Neural cell (in vitro differentiated cells): ENCODE results near the gene MAIP1. TPM values are rescaled to one million over a fixed set of nuclear protein-coding genes. Genes with fewer than 3 reads are reported as not detected.

Experiments
- H2AFZ ChIP-seq: fragments of 200-600, 300-800 bp; sonication (generic), shearing (Covaris generic); 2 replicates; pipeline ENCODE4 v1.6.0; 2014; ENCODE audit warnings: low read depth, mild to moderate bottlenecking, antibody characterized with exemption, low read length, moderate library complexity
- H3F3A ChIP-seq: fragments of 200-600 bp; shearing (Covaris generic); 2 replicates; pipeline ENCODE4 v1.6.1; 2016; ENCODE audit warnings: mild to moderate bottlenecking, moderate library complexity, mixed read lengths, antibody characterized with exemption, low read length; ENCODE audit not compliant: insufficient read depth, poor library complexity, severe bottlenecking
- H3K27ac ChIP-seq: fragments of 200-600, 300-800 bp; sonication (generic), shearing (Covaris generic); 2 replicates; pipeline ENCODE4 v1.5.1; 2014; ENCODE audit warnings: mild to moderate bottlenecking, low read length, moderate library complexity
- H3K27me3 ChIP-seq: fragments of 300-800, 200-600 bp; sonication (generic), shearing (Covaris generic); 2 replicates; pipeline ENCODE4 v1.6.0; 2014; ENCODE audit warnings: mild to moderate bottlenecking, low read depth, low read length, moderate library complexity; ENCODE audit not compliant: insufficient read depth
- H3K36me3 ChIP-seq: fragments of 300-800, 200-600 bp; sonication (generic), shearing (Covaris generic); 2 replicates; pipeline ENCODE4 v1.5.1; 2014; ENCODE audit warnings: mild to moderate bottlenecking, antibody characterized with exemption, low read length, moderate library complexity; ENCODE audit not compliant: insufficient read depth
- H3K4me2 ChIP-seq: fragments of 300-800, 200-600 bp; sonication (generic), shearing (Covaris generic); 2 replicates; pipeline ENCODE4 v1.6.0; 2014; ENCODE audit warnings: mild to moderate bottlenecking, low read length
- H3K4me3 ChIP-seq: fragments of 300-800, 200-600 bp; sonication (generic), shearing (Covaris generic); 2 replicates; pipeline ENCODE4 v1.5.1; 2014; ENCODE audit warnings: mild to moderate bottlenecking, low read length, moderate library complexity
- H3K79me2 ChIP-seq: fragments of 200-600 bp; shearing (Covaris generic); replicated peaks from 2 replicates; pipeline ENCODE4 v1.6.0; 2014; ENCODE audit warnings: mild to moderate bottlenecking, low read length, moderate library complexity; ENCODE audit not compliant: insufficient read depth
- H3K9ac ChIP-seq: fragments of 300-800, 200-600 bp; sonication (generic), shearing (Covaris generic); 2 replicates; pipeline ENCODE4 v1.6.1; 2016; ENCODE audit warnings: mild to moderate bottlenecking, low read length, mixed read lengths
- H3K9me2 ChIP-seq: fragments of 200-600 bp; shearing (Covaris generic); 2 replicates; pipeline ENCODE4 v1.6.1; 2016; ENCODE audit warnings: mild to moderate bottlenecking, low read length, mixed read lengths; ENCODE audit not compliant: insufficient read depth
- H3K9me3 ChIP-seq: fragments of 200-600, 300-800 bp; sonication (generic), shearing (Covaris generic); 2 replicates; pipeline ENCODE4 v1.6.1; 2016; ENCODE audit warnings: mild to moderate bottlenecking, mixed run types, low read length, moderate library complexity, mixed read lengths
- H4K20me1 ChIP-seq: fragments of 200-600 bp; shearing (Covaris generic); 2 replicates; pipeline ENCODE4 v1.6.1; 2016; ENCODE audit warnings: mild to moderate bottlenecking, mixed run types; ENCODE audit not compliant: insufficient read depth
- EP300 ChIP-seq: fragments of 450-650 bp; conservative IDR thresholded peaks from 2 replicates; pipeline ENCODE4 v1.6.1; 2014; ENCODE audit warnings: antibody characterized with exemption, mild to moderate bottlenecking, moderate library complexity; ENCODE audit not compliant: poor library complexity, severe bottlenecking
- EZH2 ChIP-seq: fragments of 200-600, 300-800 bp; shearing (Covaris generic), sonication (generic); IDR thresholded peaks from 2 replicates; pipeline ENCODE4 v1.6.1; 2014; ENCODE audit warnings: antibody characterized with exemption, low read length, borderline replicate concordance, mild to moderate bottlenecking; ENCODE audit not compliant: insufficient read depth, poor library complexity, severe bottlenecking
- MXI1 ChIP-seq: fragments of 450-650 bp; conservative IDR thresholded peaks from 2 replicates; pipeline ENCODE4 v1.6.1; 2014; ENCODE audit warnings: antibody characterized with exemption, mild to moderate bottlenecking; ENCODE audit not compliant: poor library complexity, severe bottlenecking
- POLR2AphosphoS5 ChIP-seq: IDR thresholded peaks from 2 replicates; pipeline ENCODE4 v1.6.1; 2012
- RAD21 ChIP-seq: fragments of 450-650 bp; conservative IDR thresholded peaks from 2 replicates; pipeline ENCODE4 v1.6.1; 2014; ENCODE audit warnings: antibody characterized with exemption, mild to moderate bottlenecking, moderate library complexity
- SMC3 ChIP-seq: fragments of 450-650 bp; conservative IDR thresholded peaks from 2 replicates; pipeline ENCODE4 v1.6.1; 2014; ENCODE audit warnings: antibody characterized with exemption, mild to moderate bottlenecking, moderate library complexity; ENCODE audit not compliant: poor library complexity
- TAF1 ChIP-seq: IDR thresholded peaks from 2 replicates; pipeline ENCODE4 v1.6.1; 2012; ENCODE audit warnings: low read depth
- polyA plus RNA-seq: library from polyadenylated mRNA; depleted of rRNA; stranded (reverse); fragments of >200 nt; gene quantifications from 2 replicates; pipeline ENCODE4 v1.2.3, GENCODE V29; 2014
- TF ChIP-seq, protein P1 (sequence below): fragments of 450-650 bp; IDR thresholded peaks from 2 replicates; pipeline ENCODE4 v1.5.1; 2014; ENCODE audit warnings: antibody characterized with exemption, mild to moderate bottlenecking, moderate library complexity; ENCODE audit not compliant: poor library complexity, severe bottlenecking
- TF ChIP-seq, protein P2 (sequence below): IDR thresholded peaks from 2 replicates; pipeline ENCODE4 v1.6.1; 2012; ENCODE audit warnings: borderline replicate concordance

Gene MAIP1
- polyA plus RNA-seq, 1 donor from 2014 or later = 24.1 TPM

DNA sequence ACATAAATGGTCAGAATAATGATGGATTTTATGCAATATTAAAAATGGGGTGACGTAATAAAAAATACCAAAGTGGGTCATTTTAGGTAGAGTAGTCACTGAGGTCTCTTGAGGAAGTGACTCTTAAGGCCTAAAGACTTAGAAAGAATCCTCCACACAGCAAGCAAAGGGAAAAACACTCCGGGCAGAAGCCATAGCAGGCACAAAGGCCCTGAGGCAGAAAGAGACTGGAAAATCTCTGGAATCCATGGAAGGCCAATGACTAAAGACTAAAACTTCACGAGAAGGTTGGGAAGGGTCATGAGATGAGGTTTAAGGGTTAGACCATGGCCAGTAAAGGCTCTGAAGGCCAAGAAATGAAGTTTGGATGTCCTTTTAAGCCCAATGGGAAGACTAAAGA is 36.9 kb downstream of the MAIP1 start:
- Histone ChIP-seq H3K9ac (no peak overlapping the region), H3K79me2 (no peaks in the 10 kb centered on the region), H2AFZ (no peak overlapping the region), H3K4me2 (no peak overlapping the region), H3F3A (no peaks in the 10 kb centered on the region), H3K36me3 (no peaks in the 10 kb centered on the region), H3K4me3 (no peak overlapping the region), H3K27me3 (no peaks in the 10 kb centered on the region), H4K20me1 (no peaks in the 10 kb centered on the region), H3K9me2 (no peaks in the 10 kb centered on the region), H3K9me3 (no peaks in the 10 kb centered on the region), H3K27ac (no peak overlapping the region)
- no peak for TF ChIP-seq SMC3
- TF ChIP-seq EZH2 = no peak
- TF ChIP-seq MXI1 = no peak
- TF ChIP-seq RAD21 = no peak
- no peak for TF ChIP-seq POLR2AphosphoS5
- TF ChIP-seq TAF1 = no peak
- TF ChIP-seq, protein P1, sequence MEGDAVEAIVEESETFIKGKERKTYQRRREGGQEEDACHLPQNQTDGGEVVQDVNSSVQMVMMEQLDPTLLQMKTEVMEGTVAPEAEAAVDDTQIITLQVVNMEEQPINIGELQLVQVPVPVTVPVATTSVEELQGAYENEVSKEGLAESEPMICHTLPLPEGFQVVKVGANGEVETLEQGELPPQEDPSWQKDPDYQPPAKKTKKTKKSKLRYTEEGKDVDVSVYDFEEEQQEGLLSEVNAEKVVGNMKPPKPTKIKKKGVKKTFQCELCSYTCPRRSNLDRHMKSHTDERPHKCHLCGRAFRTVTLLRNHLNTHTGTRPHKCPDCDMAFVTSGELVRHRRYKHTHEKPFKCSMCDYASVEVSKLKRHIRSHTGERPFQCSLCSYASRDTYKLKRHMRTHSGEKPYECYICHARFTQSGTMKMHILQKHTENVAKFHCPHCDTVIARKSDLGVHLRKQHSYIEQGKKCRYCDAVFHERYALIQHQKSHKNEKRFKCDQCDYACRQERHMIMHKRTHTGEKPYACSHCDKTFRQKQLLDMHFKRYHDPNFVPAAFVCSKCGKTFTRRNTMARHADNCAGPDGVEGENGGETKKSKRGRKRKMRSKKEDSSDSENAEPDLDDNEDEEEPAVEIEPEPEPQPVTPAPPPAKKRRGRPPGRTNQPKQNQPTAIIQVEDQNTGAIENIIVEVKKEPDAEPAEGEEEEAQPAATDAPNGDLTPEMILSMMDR = no peak

DNA sequence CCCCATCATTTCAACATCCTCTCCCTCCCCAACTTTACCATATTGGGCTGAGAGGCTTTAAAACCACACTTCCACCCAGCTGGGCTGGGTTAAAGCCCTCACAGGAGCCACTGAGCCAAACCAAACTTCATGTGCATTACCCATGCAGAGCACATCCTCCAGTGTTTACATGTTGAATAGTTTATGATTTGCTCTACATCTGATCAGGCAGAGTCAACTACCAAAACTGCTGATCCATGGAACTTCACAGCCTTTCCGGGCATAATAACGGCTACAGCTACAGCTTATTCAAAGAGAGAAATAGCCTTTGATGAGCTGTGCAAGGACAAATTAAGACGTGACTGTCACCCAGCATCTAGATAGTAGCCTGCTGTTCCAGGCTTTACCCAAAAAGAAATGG is 39.0 kb downstream of the MAIP1 start:
- no peak for TF ChIP-seq EZH2
- Histone ChIP-seq H3K9me2 (no peaks in the 10 kb centered on the region), H4K20me1 (no peaks in the 10 kb centered on the region), H3K4me2 (no peak overlapping the region), H3K79me2 (no peaks in the 10 kb centered on the region), H2AFZ (no peak overlapping the region), H3K9me3 (no peaks in the 10 kb centered on the region), H3K4me3 (no peak overlapping the region), H3K27me3 (no peaks in the 10 kb centered on the region), H3K9ac (no peak overlapping the region), H3K27ac (no peak overlapping the region), H3K36me3 (no peaks in the 10 kb centered on the region), H3F3A (no peaks in the 10 kb centered on the region)

DNA sequence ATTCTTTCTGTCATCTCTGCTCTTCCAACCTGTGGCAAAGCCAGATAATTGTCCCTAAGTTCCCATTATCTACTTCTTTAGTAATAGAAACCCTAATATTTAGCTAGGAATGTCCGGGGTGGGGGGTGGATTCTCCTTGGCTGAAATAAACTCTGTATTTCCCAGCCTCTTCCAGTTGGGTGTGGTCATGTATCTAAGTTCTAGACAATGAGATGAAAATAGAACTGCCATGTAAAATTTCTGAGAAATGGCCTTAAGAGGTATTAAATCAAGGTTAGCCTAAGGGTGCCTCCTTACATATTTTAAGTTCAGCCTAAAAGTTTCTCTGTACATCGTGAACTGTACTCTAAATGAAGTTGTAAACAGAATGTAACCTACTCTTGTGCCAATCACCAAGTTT is 39.5 kb downstream of the MAIP1 start:
- no peaks in the 10 kb centered on the region for H4K20me1 ChIP-seq
- no peak overlapping the region for H3K9ac ChIP-seq
- H3K27me3 ChIP-seq = no peaks in the 10 kb centered on the region
- no peaks in the 10 kb centered on the region for H3K36me3 ChIP-seq
- H3F3A ChIP-seq = no peaks in the 10 kb centered on the region
- no peaks in the 10 kb centered on the region for H3K9me2 ChIP-seq
- H3K79me2 ChIP-seq = no peaks in the 10 kb centered on the region
- H3K4me3 ChIP-seq = no peak overlapping the region
- no peaks in the 10 kb centered on the region for H3K9me3 ChIP-seq
- no peak overlapping the region for H3K27ac ChIP-seq
- no peak overlapping the region for H2AFZ ChIP-seq
- TF ChIP-seq POLR2AphosphoS5 (no peak), EZH2 (no peak), RAD21 (no peak), EP300 (no peak), MXI1 (no peak), SMC3 (no peak), TAF1 (no peak)
- TF ChIP-seq, protein P2, sequence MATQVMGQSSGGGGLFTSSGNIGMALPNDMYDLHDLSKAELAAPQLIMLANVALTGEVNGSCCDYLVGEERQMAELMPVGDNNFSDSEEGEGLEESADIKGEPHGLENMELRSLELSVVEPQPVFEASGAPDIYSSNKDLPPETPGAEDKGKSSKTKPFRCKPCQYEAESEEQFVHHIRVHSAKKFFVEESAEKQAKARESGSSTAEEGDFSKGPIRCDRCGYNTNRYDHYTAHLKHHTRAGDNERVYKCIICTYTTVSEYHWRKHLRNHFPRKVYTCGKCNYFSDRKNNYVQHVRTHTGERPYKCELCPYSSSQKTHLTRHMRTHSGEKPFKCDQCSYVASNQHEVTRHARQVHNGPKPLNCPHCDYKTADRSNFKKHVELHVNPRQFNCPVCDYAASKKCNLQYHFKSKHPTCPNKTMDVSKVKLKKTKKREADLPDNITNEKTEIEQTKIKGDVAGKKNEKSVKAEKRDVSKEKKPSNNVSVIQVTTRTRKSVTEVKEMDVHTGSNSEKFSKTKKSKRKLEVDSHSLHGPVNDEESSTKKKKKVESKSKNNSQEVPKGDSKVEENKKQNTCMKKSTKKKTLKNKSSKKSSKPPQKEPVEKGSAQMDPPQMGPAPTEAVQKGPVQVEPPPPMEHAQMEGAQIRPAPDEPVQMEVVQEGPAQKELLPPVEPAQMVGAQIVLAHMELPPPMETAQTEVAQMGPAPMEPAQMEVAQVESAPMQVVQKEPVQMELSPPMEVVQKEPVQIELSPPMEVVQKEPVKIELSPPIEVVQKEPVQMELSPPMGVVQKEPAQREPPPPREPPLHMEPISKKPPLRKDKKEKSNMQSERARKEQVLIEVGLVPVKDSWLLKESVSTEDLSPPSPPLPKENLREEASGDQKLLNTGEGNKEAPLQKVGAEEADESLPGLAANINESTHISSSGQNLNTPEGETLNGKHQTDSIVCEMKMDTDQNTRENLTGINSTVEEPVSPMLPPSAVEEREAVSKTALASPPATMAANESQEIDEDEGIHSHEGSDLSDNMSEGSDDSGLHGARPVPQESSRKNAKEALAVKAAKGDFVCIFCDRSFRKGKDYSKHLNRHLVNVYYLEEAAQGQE = no peak
- TF ChIP-seq, protein P1 = no peak
- no peak overlapping the region for H3K4me2 ChIP-seq
